Activated CD4-positive, alpha-beta T cell treated with anti-CD3 and anti-CD28 coated beads, Interleukin-2, Interleukin-6, amounts not matched to agents 100 ng/mL and 50 ng/mL, durations not matched to agents 16 hours and 8 hours (primary cell): ENCODE data around the gene DLX6.

ENCODE experiments used
- DNase-seq: peaks from one replicate; pipeline ENCODE4 v3.0.0-alpha.2; 2020

The DLX6 gene

DNA sequence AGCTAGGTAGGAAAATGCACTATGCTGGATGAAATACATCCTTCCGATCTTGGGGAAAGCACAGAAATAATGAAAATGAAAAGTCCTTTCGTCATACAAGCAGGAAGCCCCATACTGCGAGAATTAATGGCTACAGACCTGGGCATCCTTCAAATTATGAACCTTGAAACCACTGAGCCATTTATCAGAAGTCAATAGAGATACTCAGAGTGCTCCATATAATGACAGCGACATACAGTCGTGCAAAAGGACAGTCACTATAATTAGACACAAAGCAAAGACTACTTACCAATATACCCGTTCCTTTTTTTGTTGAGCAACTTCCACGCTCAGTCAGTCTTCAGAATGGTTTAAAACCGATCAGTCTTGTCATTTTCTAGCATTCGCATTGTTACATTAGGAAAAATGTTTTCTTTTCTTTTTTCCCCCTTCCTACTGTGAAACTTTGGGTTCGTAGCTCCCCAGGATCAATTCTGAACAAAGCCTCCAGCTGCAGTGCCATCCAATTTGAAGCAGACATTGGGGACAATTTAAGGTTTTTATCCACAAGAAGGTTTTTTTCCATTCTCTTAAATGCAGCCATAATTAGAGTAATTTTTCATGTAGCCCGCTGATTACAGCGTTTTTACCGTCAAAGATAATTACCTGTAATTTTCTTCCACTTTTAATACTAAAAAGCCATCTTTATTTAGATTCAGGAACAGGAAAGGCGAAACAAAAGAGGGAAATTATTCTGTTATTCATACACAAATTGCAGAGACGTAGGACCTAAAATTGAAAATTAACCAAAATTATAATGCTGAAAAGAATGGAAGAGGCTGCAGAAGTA lies 6.4 kb downstream of the DLX6 start:
- no peak for DNase-seq

DNA sequence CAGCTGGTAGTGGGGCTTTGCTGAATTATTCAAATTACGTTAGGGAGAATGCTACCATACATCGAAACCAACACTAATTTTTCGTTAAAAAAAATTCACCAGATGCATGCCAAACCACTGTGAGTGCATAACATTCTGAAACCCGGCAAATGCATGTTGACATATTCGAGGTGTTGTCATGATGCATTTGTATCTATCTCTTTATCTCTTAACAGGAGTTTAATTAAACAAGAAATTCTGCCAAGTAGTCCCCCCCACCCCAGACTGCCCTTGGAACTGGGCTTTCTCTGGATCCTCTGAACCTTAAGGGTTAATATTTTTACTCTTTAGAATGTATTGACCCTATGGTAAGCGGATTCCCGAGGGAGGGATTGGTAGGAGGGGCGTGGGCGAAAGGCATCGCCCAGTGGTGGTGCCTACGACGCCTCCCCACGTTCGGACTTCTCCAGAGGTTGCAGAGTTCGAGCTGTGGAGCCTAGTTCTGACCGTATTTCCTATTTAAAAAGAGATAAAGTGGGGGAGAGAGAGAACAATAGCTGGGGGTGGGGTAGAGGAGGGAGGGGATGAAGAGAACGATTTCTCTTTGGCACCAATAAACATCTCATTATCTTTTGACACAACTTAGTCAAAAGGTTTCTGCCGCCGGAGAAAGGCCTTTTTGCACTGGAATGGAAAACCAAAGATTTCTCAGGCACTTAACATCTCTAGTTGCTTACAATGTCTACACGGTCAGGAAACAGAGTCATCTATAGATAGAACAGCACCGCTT lies 7.2 kb downstream of the DLX6 start:
- no peak for DNase-seq

DNA sequence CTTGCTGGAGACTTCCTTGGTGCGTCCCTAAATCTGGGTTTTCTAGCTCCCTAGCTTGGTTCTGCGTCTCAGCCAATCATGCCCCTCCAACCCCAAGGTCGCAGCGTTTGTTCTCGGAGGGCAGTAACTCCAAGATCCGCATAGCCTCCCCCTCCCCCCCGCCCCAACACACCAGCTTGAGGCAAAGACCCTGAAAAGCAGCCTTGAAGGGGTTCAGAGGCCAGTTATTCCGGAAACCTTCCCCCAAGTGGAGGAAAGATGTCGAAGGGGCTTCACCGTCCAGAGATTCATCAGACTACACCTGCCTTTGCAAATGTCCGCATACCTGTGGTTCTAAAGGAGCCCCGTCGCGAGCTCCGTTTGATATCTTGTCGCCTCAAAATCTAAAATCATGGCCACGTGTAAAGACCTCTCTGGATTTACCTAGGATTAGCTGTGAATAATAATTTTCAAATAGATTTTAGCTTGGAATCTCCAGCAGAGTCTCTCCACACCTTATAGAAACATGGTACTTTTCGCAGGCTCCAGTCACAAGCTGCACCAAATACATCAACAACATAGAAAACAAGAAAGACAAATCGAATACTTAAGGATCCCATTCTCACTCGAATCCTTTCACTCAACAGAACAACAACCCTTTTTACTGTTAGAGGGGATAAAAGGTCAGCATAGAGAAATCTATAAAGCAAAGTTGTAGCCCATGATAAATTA lies 7.9 kb downstream of the DLX6 start:
- no peak for DNase-seq

DNA sequence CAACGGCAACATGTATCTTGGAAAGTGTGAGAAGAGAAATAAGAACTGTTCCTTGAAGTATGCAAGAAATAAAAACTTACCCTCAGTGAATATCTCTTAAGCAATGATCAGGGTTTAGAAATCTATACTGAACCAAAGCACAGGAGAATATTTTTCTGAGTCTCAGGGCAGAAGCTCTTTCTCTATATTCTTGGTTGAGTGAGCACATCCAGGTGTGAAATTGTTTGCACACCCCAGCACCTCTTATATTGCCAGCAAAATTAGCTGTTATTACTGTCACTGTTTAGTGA lies 8.4 kb downstream of the DLX6 start:
- no peak for DNase-seq

DNA sequence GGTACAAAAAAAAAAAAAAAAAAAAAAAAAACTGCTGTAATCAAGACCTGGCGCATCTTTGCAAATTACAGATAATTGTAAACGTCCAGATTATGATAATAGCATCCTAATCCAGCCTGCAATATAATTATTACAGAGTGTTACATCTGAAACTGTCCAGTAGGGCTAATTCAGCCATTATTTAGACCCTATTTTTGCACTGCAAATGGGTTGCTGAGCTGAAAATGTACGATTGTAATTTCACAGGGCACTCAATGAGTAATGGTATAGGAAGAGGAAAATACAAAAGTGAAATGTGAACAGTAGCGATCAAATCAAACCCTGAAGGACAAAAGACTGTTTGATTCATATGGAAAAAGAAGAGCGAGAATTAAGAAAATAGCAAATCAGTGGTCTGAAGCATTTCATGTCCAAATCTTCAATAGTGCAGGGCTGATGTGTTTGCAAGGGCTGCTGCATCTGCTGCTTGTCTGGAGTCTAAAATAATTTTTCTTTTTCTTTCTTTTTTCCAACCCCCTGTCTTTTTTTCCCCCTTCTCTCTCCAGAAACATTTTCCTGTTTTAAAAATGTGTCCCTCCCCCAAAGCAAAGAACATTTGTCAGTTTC lies 8.9 kb downstream of the DLX6 start:
- DNase-seq: no peak

DNA sequence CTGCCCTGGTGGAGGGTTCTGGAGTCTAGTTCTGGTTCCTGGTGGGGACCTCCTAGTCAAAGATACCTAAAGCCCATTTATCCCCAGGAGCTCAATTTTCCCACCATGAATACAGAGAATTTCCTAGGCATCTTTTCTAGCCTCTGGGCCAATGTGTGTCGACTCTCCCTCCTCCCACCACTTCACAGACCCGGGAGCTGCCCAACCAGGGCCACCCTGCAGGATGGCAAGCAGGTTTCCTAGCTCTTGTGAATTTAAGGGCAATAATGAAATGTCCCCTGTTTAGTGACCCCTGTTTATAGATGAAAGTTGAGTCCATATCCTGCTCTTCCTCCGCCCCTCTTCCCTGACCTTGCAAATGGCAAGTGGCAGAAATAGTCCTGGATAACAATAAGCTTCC lies 9.9 kb downstream of the DLX6 start:
- DNase-seq: no peak

DNA sequence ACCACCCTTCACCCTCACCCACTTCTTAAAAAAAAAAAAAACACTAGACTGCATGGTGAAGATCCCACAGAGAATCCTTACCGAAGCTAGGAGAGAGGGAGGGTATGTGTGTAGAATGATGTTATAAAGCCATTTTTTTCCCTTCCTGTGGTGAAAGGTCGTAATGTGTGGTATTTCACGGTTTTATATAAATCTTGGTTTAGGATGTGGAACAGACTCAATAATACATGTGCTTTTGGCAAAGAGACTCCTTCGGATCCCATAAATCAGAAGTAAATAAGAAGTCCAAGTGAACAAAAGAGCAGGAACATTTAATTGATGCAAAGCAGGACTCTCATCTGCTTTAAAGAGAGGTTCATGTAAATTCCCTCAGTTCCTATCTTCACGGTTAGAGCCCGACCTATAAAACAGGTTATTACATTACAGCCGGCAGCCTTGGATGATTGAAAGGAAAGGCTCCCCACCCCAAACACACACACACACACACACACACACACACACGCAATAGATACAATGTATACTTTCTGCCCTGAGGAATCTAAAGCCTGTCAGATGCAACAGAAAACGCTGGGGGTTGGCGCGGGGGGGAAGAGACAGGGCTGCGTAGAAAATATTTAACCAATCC lies 10.5 kb downstream of the DLX6 start:
- DNase-seq: no peak

DNA sequence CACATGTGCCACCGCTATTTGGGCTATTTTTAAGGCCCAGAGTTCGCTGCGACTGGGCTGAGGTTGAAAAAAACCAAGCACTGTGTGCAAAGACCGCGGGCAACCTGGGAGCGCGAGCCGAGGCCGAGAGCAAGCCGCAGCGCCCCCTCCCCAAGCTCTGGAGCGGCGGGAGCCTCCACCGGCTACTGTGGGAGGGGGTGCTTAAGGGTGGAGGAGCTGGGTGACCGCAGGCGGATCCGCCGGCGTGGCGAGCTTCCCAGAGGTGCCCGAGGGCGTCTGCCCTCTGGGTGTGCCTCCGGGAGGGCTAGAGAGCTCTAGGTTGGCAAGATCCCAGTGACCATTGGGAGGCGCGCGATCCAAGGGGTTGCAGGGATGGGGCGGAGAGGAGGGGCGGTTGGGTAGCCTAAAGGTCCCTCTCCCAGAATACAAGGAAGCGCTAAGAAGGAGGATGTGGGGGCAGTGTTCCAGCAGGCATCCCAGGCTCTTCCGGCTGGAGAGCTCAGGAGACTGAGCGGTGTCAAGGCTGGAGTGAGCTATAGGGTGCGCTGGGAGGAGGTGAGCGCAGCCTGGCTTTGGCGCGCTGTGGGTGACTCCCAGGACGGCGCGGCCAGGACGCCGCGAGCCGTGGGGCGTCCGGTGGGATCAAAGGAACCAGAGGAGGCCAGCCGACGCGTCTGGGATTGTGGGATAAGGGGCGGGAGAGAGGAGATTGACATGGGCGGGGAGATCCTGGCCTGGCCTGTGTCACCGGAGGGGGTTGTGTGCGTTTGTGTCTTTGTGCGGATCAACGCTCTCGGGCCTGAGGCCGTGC lies 11.2 kb downstream of the DLX6 start:
- DNase-seq: no peak

DNA sequence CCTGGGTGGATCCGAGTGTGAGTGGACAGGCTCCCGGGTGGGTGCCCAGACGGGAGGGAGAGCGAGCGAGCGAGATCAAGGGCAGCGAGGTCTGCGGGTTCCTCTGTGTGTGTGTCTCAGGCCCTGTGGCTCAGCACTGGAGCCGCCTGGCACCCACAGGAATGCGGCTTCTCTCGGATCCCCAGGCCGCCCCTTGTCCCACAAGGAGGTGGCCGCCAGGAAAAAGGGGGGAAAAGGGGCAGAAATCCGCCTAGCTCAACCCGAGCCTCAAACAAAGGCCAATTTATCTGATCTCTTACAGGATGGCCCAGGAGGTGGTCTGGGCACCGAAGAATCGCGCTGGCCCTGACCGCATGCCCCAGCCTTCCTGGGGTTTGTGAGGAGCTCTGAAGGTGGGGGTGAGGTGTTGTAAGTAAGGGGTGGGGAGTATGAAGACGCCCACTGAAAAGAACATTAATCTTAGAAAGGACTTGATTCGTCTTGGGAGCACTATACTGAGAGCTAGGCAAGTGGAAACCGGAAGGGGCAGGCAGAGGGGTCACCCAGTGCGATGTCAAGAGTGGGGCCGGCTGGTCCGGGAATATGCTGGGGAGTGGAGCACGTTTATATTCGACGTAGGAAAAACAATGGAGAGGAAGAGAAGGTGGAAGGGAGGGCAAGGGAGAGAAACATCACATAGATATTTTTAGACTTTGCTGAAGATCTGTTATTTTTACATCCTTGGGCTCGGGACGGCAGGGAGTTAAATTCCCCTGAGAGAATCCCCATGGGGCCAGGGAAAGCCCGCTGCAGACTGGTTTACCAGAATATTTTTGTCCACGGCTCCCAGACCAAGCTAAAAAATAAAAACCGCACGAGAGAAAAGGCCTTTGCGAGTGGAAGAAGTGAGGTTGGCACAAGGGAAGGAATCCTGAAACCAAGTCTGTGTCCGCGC lies 12.1 kb downstream of the DLX6 start:
- DNase-seq: no peak

DNA sequence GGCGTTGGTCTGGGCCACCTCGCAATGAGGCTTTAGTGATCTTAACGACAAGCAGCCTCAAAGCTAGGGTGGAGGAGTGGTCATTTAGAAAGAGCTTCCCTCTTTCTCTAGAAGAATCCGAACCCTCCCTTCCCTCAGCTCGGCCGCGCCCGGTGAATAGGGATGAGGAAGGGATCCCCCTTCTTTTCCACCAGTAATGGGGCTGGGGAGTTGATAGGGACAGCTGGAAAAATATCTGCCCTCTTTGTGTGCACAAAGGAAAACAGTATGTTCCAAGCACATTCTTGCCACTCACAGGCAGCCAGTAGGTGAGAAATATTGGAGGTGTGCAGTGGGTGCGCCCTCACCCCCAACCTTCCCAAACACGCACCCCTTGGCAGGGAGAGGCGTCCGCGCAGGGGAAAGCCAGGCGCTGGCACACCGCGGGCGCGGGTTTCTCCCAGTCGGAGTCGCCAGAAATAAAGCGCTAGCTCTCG lies 12.8 kb downstream of the DLX6 start:
- no peak for DNase-seq

DNA sequence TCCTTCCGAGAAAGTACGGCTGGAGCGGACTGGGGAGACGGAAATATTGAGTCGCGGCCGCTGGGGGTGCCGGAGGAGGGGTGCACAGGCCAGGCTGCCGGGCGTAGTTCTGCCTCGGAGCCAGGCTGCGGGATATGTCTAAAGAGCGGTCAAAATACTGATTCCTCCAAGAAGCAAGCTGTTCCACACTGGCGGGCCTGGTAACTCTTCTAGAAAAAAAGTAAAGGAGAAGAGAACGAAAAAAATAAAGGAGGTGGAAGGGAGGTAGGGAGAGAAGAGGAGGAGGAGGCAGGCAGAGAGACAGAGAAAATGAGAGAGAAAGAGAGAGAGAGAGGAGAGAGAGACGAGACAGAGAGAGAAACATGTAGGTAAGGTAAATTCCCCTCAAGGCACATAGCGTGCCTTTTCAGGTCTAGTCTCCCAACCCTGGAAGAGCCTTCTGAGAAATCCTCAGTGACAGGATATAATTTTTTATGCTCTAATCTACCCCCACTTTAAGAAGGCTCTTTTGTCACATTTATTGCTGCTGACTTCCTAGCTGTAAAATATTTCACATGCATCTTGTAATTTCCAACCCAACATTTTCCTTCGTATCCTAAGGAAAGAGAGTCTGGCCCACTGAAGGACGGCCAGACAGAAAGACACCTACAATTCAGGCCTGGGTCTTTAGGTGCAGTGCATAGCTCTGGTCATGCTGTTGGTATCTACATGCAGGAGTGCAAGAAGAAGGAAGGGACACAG lies 13.6 kb downstream of the DLX6 start:
- no peak for DNase-seq

DNA sequence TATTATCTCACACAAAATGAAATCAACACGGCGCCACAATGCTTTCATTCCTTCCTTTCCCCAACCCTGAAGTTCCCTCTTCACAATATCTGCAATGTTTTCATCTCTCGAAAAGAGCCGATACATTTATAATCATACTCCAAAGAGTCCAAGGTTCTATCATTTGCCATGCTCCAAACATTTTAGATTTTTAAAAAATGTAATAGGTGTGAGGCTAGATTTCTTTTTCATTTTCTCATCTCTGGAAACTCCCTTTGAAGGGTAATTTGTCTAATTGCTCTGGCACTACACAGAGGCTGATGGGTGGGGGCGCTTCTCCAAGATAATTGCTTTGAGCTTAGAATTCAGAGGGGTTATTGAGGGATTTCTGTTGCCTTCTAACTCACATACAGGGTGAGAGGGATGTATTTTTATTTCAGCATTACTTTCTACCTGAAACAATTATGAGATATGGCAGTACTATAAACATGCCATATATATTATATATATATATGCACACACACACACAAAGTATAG lies 14.4 kb downstream of the DLX6 start:
- DNase-seq: no peak

DNA sequence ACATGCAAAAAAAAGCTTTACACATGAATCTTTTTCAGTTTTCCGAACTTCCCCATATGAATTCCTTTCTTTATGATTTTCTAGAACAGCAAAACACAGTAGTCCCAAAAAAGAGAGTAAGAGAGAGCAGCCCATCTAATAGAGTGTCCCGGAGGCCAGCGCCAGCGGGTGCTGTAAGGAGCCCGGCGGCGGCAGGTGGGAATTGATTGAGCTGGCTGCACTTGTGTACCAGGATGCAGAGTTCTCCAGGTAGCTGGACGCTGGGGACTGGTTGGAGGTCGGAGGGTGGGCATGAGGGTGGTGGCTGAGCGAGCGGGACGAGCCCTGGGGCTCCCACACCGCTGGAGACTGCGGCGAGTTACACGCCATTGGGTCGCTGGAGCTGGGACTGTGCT lies 15.2 kb downstream of the DLX6 start:
- DNase-seq: no peak

DNA sequence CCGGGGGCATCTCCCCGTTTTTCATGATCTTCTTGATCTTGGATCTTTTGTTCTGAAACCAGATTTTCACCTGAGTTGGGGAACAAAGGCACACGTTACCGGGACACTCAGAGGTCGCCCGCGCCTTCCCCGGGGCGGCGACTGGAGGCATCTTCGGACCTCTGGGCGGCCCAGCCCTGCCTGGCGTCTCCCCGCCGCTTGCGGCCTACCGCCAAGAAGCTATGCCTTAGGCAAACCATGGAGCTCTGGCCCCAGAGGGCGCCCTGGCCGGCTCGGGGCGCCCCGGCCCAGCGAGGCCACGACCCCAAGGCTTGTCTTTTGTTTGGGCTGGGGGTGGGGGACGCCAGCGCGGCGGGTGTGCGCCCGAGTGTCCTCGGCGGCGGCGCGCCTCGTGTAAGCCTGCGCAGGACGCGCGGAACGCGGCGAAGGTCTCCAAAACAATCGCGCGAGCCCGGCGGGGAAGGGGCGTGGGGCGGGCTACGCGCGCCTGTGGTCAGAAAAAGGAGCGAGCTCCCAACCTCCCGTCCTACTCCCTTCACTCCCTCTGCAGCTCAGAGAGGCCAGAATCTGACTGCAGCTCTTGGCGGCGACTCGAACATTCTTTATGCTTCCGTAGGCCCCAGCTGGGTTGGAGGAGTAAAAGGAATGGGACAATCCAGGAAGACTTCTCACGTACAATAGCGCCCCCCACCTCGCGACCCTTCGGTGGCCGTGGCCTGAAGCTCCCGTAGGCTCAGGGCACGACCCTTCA lies 15.8 kb downstream of the DLX6 start:
- no peak for DNase-seq

DNA sequence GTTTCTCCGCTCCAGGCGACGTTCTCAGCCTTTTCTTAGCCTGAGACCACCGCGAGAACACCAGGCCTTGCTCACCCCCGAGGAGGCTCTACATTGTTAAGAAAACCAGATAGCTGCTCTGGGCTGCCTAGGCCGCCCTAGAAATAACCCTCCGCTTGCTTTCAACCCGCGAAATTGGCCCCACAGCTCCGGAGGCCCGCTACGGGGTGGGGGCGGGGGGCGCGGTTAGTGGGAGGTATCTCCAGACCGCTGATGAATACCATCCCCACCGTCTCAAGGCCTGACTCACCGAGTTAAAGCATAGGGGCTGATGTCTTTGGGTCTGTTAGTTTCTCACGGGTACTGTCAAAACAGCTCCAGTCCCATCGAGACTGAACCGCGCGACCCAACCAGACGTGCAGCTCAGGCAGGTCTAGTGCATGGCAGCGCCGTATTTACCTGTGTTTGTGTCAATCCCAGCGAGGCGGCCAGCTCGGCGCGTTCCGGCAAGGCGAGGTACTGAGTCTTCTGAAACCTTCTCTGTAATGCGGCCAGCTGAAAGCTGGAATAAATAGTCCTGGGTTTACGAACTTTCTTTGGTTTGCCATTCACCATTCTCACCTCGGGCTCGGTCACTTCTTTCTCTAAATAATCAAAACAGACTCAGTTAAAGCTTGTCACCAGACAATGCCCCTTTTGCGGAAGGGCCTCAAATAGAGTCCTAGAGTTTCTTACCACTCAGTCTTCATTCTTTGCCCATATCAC lies 16.6 kb downstream of the DLX6 start:
- DNase-seq: no peak

DNA sequence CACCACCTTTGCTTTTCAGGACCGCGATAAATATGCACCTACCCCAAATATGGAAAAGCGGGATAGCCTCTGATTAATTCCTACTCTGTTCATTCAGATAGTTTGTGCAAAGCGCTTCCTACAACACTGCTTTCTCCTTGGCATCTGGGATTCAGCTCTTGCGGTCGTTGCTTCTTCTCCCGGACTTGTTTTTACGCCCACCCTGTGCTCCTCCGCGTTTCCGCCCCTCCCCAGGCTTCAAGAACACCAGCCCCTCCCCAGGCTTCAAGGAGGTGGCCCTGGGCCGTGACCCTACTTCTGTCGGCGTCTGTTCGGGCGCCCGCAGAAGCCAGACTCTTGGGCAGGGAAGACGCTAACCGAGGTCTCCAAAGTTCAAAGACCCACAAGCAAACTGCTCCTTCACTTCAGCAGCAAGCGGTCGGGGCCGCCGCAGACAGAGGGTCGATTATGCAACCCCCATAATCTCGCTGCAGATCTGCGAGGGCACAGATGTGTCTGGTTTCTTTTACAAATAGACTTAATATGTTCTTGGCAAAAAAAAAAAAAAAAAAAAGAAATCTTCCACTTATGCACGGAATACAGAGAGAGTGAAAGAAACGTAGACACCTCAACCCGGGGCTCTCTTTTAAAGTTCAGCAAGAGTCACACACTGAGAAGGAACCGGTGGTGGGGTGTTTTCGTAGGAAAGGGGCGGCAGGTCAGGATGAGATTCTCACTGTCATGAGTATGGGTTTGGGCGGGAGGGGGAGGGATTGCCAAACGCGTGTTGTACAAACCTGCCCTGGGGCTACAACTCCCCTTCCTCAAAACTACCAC lies 17.3 kb downstream of the DLX6 start:
- no peak for DNase-seq
